MM.1S (cell line): ENCODE data around the gene NUP210.

Experiments used
- DNase-seq: peaks from one replicate; pipeline ENCODE4 v3.0.0-alpha.2; 2015
- H2AFZ ChIP-seq: fragments of 300-600 bp; sonication (generic); 2 replicates; pipeline ENCODE4 v1.6.0; 2016; ENCODE audit warnings: antibody characterized with exemption, low read length
- H3F3A ChIP-seq: fragments of 300-600 bp; sonication (generic); 2 replicates; pipeline ENCODE4 v1.6.1; 2016; ENCODE audit warnings: mild to moderate bottlenecking, antibody characterized with exemption, low read length, moderate library complexity, mixed read lengths; ENCODE audit not compliant: insufficient read depth
- H3K27ac ChIP-seq: fragments of 300-600 bp; sonication (generic); 2 replicates; pipeline ENCODE4 v1.5.1; 2016; ENCODE audit warnings: mild to moderate bottlenecking, low read length
- H3K27me3 ChIP-seq: fragments of 300-600 bp; sonication (generic); replicated peaks from 2 replicates; pipeline ENCODE4 v1.6.0; 2016; ENCODE audit warnings: low read length; ENCODE audit not compliant: insufficient read depth
- H3K36me3 ChIP-seq: fragments of 300-600 bp; sonication (generic); replicated peaks from 2 replicates; pipeline ENCODE4 v1.6.1; 2016; ENCODE audit warnings: mild to moderate bottlenecking, low read length, mixed read lengths; ENCODE audit not compliant: insufficient read depth
- H3K4me1 ChIP-seq: fragments of 300-600 bp; sonication (generic); 2 replicates; pipeline ENCODE4 v1.6.1; 2016; ENCODE audit warnings: low read length, mixed read lengths
- H3K4me2 ChIP-seq: fragments of 300-600 bp; sonication (generic); 2 replicates; pipeline ENCODE4 v1.6.0; 2016; ENCODE audit warnings: low read depth, low read length
- H3K4me3 ChIP-seq: fragments of 300-600 bp; sonication (generic); 2 replicates; pipeline ENCODE4 v1.5.1; 2016; ENCODE audit warnings: low read length, mixed read lengths
- H3K79me2 ChIP-seq: fragments of 300-600 bp; sonication (generic); 2 replicates; pipeline ENCODE4 v1.6.1; 2016; ENCODE audit warnings: mixed run types, low read length, mixed read lengths
- H3K9ac ChIP-seq: fragments of 300-600 bp; sonication (generic); 2 replicates; pipeline ENCODE4 v1.6.1; 2016; ENCODE audit warnings: low read length, mixed read lengths
- H3K9me2 ChIP-seq: fragments of 300-600 bp; sonication (generic); replicated peaks from 2 replicates; pipeline ENCODE4 v1.6.1; 2016; ENCODE audit warnings: mild to moderate bottlenecking, low read length, mixed read lengths; ENCODE audit not compliant: insufficient read depth
- H3K9me3 ChIP-seq: fragments of 300-600 bp; sonication (generic); replicated peaks from 2 replicates; pipeline ENCODE4 v1.6.1; 2016; ENCODE audit warnings: mild to moderate bottlenecking, low read length, mixed read lengths; ENCODE audit not compliant: insufficient read depth
- H4K20me1 ChIP-seq: fragments of 300-600 bp; sonication (generic); 2 replicates; pipeline ENCODE4 v1.6.1; 2016; ENCODE audit warnings: mild to moderate bottlenecking, low read length, moderate library complexity, mixed read lengths; ENCODE audit not compliant: insufficient read depth
- EZH2 ChIP-seq: fragments of 300-600 bp; sonication (generic); optimal IDR thresholded peaks from 2 replicates; pipeline ENCODE3; 2017; ENCODE audit warnings: low read depth, mild to moderate bottlenecking, antibody characterized with exemption, low read length, mixed read lengths
- EZH2phosphoT487 ChIP-seq: fragments of 300-600 bp; sonication (generic); IDR thresholded peaks from 2 replicates; pipeline ENCODE4 v1.6.1; 2018; ENCODE audit warnings: antibody characterized with exemption, low read length
- TF ChIP-seq, protein P1 (sequence below): fragments of 300-600 bp; sonication (generic); IDR thresholded peaks from 2 replicates; pipeline ENCODE4 v1.5.1; 2016; ENCODE audit warnings: antibody characterized with exemption, low read length, mixed read lengths

The NUP210 gene

DNA sequence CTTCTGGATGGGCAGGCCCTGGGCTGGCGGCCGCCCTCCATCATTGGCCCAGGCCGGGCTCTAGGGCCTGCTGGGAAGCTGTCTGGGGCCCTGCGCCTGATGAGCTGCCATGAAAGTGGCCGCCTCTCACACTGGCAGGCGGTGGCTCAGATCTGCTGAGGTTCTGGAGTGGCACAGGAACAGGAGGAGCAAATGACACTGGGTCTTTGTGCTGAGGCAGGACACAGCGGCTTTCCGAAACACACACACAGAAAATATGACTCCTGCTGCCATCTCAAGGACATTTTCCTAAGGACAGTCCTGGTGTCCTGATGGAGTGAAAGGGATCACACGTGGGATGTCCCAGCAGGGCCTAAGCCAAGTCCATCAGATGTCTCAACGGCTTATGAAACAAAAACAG lies 103.5 kb downstream of the NUP210 start:
- Histone ChIP-seq H3K9ac (no peak overlapping the region), H3K36me3 (peaks cover 19% of the 10 kb centered on the region), H4K20me1 (no peaks in the 10 kb centered on the region), H3K4me1 (0 out of 2 replicates have a peak, but pooled peaks cover 5% of the 10 kb centered on the region), H3K27me3 (no peaks in the 10 kb centered on the region), H3K79me2 (no peaks in the 10 kb centered on the region), H3K27ac (no peak overlapping the region), H3F3A (no peaks in the 10 kb centered on the region; the same call in 1 of the 2 replicates), H3K9me2 (no peaks in the 10 kb centered on the region), H3K9me3 (no peaks in the 10 kb centered on the region), H2AFZ (no peak overlapping the region), H3K4me2 (no peak overlapping the region), H3K4me3 (no peak overlapping the region)
- DNase-seq: no peak
- TF ChIP-seq, protein P1, sequence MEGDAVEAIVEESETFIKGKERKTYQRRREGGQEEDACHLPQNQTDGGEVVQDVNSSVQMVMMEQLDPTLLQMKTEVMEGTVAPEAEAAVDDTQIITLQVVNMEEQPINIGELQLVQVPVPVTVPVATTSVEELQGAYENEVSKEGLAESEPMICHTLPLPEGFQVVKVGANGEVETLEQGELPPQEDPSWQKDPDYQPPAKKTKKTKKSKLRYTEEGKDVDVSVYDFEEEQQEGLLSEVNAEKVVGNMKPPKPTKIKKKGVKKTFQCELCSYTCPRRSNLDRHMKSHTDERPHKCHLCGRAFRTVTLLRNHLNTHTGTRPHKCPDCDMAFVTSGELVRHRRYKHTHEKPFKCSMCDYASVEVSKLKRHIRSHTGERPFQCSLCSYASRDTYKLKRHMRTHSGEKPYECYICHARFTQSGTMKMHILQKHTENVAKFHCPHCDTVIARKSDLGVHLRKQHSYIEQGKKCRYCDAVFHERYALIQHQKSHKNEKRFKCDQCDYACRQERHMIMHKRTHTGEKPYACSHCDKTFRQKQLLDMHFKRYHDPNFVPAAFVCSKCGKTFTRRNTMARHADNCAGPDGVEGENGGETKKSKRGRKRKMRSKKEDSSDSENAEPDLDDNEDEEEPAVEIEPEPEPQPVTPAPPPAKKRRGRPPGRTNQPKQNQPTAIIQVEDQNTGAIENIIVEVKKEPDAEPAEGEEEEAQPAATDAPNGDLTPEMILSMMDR: no peak
- TF ChIP-seq EZH2 (no peak), EZH2phosphoT487 (no peak)

DNA sequence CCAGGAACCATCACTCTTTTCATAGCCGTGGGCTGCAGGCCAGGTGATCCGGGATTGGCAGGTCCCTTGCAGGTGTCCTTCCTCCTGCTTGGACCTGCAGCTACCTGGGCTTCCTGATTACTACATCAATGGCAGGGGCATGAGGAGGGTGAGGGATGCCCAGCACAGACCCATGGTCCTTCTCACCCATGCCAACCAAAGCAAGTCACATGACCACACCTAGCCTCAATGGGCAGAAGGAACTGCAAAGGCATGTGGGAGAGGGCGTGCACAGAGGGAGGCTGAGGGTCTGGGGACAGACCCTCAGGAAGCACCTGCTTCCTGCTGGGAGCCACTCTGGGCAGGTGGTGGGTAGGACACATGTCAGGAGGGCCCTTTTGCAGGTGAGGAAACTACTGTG lies 105.2 kb downstream of the NUP210 start:
- Histone ChIP-seq H3K27ac (no peak overlapping the region), H3K4me1 (0 out of 2 replicates have a peak, but pooled peaks cover 5% of the 10 kb centered on the region), H3K4me2 (no peak overlapping the region), H3K9me3 (no peaks in the 10 kb centered on the region), H4K20me1 (no peaks in the 10 kb centered on the region), H3K4me3 (no peak overlapping the region), H3K27me3 (no peaks in the 10 kb centered on the region), H3K9me2 (no peaks in the 10 kb centered on the region), H3K9ac (no peak overlapping the region), H3K79me2 (no peaks in the 10 kb centered on the region), H2AFZ (no peak overlapping the region), H3F3A (no peaks in the 10 kb centered on the region; the same call in 1 of the 2 replicates), H3K36me3 (peaks cover 19% of the 10 kb centered on the region)
- TF ChIP-seq EZH2phosphoT487 (no peak), EZH2 (no peak)
- TF ChIP-seq, protein P1: no peak
- DNase-seq: no peak

DNA sequence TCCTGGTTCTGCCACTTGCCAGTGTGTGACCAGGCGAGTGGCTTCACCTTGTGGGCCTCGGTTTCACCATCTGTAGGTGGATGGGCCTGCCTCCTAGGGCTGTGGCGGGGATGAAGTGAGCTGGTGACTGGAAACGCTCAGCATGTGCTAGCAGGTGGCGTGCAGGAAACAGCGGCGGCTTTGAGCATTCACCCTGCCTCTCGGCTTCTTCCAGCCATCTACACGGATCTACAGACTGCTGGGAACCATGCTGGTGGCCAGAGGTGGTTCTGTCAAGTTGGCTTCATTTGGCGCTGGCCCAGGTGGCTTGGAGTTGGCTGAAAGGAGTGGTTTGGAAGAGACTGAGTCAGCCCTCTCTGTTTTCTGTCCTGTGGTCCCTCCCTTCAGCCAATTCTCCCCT lies 106.3 kb downstream of the NUP210 start:
- H3K4me3 ChIP-seq: no peak overlapping the region
- no peaks in the 10 kb centered on the region for H3K27me3 ChIP-seq
- no peaks in the 10 kb centered on the region for H3F3A ChIP-seq
- no peaks in the 10 kb centered on the region for H3K79me2 ChIP-seq
- H2AFZ ChIP-seq: no peak overlapping the region
- H3K27ac ChIP-seq: no peak overlapping the region
- H3K4me2 ChIP-seq: no peak overlapping the region
- no peaks in the 10 kb centered on the region for H3K9me3 ChIP-seq
- no peak overlapping the region for H3K9ac ChIP-seq
- 0 out of 2 replicates have a peak, but pooled peaks cover 5% of the 10 kb centered on the region for H3K4me1 ChIP-seq
- DNase-seq: no peak
- no peak for TF ChIP-seq EZH2
- TF ChIP-seq, protein P1: no peak
- TF ChIP-seq EZH2phosphoT487: no peak
- peaks cover 14% of the 10 kb centered on the region; the same call in 1 of the 2 replicates for H3K36me3 ChIP-seq
- H4K20me1 ChIP-seq: no peaks in the 10 kb centered on the region
- H3K9me2 ChIP-seq: no peaks in the 10 kb centered on the region
